HG02759 (cell line): ENCODE results near the gene COX8A.

ENCODE experiments used
- ATAC-seq: cut with Tn5 transposase; IDR thresholded peaks from one replicate; pipeline ENCODE4 v1.9.1; 2021; ENCODE audit warnings: mild to moderate bottlenecking, moderate library complexity; ENCODE audit not compliant: unreplicated experiment

Gene COX8A

DNA sequence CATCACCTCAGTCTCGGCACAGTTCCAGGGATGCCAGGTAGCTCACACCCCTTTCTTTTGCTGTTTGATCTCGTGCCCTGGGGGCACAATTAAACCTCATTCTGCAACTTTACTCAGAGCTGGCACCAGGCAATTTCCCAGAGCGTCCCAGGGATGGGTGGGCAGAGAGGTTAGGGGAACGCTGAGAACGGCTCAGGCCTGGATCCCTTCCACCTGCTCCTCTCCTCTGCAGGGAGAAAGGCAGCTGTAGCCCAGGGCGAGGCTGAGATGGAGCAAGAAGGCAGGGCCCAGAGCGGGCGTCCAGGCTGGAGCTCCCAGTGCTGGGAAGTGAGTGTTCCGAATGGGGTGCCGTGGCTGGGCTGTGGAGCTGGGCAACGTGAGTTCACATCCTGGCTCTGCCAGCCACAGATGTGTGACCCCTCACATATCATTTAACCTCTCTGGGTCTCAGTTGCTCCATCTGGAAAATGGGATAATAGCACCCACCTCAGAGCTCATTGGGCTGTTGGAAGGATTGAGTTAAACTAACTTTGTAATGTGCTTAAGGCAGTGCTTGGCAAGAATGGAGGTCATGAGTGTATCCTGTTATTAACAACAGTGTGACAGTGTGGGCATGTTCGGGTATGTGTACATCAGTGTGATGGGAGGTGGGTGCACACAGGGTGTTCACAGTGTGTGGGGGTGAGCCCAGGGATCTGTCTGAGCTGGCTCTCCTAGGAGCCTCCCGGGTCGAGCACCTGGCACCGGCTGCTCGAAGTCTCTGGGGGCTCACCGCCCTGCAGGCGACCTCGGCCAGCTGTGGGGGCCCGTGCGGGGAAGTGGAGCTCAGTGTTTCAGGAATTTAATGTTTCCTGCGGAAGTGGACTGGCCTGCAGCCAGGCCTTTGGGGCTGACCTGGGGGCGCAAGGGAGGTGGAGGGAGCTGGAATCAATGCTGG is 27.3 kb downstream of the COX8A start:
- no peak for ATAC-seq

DNA sequence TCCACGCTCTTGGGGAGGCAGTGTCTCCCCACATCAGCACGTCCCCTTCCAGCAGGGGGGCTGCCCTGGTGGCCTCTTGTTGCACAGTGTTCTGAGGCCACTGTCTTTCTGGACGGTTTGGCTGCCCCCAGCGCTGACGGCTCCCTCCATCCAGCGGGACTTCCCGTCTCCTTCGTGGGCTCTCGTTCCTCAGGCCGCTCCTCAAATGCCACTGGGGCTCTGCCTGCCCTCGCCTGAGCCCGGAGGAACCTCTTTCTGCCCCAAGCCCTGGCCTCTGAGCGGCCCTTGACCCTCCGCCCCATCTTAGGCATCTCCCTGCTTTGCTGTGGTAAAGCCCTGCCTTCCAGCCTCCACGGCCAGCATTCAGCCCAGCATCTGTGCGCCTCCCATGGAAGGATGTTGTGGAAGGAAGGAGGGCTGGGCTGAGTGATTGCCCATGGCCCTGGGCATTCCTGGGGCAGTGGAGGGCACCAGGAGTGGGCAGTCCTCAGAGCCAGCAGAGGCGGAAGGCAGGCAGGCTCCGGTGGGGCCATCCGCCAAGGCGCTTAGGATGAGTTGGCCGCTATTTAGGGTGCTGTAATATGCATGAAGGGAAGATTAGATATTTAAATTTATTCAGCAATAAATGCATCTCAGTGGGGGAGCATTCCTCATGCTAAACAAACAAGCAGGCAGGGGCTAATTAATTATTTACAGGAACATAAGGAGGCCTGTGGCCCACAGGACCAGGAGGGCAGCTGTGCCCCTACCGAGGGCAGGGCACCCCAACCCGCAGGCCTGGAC is 29.6 kb downstream of the COX8A start:
- no peak for ATAC-seq

DNA sequence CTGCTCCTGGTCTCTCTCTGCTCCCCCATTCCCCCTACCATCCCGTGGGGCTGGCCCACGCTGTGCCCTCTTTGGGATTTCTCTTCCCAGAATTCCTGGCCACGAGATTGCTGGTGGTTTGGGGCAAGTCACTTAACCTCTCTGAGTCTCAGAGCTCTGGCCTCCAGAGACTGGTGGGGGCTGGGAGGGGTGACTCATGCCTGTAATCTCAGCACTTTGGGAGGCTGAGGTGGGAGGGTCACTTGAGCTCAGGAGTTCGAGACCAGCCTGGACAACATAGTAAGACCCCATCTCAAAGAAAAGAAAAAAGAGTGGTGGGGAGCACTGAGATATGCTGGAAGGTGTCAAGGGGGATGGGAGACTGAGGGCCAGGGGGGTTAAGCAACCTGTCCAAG is 30.2 kb downstream of the COX8A start:
- ATAC-seq: no peak

DNA sequence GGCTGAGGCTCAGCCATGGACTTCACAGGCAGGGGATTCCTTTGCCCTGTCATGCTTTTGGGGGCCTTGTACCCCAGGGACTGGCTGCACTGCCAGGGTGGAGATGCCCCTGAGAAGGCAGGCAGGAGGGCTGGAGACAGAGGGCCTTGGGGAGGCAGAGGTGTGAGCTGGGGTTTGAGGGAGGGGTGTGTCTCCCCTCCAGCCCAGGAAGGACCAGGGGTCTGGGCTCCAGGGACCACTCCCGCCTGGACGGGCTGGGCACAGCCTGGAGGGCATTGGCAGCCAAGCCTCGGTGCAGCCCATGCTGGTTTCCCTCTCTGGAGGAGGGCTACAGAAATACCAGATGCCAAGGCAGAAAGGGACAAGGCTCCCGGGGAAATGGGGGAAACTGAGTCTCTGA is 31.3 kb downstream of the COX8A start:
- no peak for ATAC-seq

DNA sequence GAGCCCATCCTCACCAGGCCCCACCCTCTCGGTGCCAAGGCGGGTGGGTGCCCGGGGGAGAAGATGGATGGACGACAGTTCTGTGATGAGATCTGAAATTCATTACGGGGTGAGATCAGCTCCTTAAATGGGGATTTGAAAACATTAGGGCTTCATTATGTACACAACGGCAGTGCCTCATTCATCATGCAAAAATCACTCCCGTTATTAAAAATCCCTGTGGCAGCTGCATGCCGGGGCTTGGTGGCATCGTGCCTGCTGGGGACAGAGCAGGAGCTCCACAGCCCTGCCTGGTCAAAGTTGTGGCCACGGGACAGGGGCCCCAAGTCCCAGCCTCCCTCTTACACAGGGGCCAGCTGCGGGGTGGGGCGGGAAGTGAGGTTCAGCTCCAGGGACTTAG is 32.0 kb downstream of the COX8A start:
- no peak for ATAC-seq

DNA sequence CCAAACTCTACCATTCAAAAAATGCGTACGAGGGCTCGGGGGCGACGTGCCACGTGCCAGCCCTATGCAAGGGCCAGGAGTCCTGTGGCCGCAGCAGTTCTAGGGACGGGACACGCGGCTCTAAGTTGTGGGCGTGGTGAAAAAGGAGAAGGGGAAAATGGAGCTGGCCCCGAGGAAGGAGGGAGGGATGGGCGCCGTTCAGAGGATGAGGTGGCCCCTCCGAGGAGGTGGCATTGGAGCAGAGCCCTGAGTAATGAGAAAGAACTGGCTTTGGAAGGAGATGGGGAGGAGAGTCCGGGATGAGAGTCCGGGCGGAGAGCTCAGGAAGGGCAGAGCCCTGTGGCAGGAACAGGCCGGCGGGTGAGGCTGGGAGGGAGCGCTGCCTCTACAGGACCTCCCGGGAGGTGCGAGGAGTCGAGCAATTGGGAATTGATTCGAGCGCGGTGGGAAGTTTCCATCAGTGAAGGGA is 32.8 kb downstream of the COX8A start:
- no peak for ATAC-seq

DNA sequence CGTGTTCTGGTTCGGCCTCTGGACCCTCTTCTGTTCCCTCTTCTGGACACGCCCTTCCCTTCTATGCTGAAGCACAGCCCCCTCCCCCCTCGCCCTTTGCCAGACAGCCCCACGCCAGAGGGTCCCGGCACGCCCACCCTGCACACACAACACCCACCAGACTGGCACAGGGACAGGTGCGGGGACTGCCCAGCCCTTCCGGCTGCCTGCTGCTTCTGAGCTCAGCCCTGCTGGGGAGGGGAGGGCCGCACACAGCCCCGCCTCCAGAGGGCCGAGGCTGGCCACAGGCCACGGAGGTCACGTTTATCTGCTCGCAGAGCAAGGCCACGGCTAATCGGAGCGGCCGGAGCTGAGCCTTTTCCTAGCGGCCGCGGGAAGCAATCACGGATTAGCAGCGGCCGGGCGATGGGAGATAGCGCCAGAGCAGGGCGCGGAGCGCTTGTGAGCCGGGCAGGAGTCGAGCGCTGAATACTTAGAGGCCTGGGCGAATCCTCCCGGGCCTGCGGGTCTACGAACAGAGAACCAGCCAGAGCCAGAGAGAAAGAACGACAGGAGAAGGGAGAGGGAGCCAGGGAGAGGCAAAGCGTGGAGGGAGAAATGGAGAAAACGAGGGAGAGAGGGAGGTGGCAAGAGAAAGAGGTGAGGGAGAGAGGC is 33.3 kb downstream of the COX8A start:
- no peak for ATAC-seq

DNA sequence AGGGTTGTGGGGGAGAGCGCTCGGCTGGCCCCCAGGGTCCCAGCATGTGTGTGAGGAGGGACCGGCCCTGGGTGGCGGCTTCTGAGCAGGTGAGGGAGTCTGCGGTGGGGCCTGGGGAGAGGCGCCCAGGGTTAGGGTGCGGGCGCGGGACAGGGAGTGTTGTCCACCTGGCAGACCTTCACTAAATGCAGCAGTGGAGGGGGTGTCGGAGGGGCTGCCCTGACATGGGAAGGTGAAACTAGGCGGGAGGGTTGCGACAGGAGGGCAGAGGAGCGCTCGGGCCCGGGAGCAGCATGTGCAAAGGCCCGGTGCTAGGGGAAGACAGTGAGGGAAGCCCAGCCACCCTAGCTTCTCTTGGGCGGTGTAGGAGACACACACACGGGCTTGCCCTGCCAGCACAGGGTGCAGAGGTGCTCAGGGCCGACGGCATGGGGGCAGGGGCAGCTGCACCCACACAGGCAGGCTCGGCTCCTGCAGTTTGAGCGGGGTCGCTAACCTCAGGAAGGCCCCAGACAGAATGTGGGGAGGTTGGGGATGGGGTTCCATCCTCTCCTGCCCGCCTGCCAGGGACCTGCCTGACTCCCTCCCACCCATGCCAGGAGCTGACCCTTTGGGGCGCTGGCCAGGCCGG is 34.0 kb downstream of the COX8A start:
- no peak for ATAC-seq

DNA sequence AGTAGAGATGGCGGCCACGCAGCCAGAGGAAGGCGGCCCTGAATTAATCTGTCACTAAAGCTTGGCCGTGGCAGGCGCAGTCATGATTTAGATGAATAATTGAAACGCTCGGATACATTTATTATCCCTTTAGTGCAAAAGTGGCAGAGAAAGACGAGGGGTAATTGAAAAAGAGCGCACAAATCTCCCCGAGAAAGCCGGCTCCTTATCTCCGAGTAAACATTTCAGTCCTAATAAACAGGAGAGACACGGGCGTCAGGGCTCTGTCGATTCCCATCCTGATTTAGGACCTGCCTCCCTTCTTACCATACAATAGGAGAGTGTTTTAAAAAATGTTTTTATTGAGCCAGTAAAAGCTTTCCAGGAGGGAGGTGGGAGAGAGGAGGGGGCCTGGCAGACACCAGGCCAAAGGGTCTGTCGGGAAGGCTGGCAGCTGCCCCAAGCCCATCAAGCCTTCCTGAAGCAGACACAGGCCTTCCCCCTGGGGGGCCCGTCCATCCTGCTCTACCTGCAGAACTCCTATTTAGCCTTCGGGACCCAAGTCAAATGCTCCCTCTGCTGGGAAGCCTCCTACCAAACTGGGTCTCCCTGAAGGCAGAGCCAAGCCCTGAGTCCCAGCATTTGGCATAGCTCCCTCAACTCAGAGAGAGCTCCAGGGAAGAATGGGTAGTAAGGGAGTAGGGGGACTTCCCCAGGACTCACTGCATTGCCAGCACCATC is 34.7 kb downstream of the COX8A start:
- ATAC-seq: no peak

DNA sequence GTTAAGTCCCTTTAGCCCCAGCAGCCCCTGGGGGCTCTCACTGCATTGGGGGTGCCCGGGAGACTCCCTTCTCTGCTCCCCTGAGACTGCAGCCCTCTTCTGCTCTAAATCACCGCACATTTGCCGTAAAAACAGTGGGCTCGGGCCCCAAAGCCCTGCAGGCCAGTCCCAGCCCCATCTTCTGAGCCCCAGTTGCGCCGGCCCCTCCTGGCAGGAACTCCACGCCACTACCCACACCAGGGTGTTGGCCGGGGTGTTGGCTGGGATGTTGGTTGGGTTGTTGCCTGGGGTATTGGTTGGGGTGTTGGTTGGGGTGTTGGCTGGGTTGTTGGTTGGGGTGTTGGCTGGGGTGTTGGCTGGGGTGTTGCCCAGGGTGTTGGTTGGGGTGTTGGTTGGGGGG is 35.3 kb downstream of the COX8A start:
- no peak for ATAC-seq

DNA sequence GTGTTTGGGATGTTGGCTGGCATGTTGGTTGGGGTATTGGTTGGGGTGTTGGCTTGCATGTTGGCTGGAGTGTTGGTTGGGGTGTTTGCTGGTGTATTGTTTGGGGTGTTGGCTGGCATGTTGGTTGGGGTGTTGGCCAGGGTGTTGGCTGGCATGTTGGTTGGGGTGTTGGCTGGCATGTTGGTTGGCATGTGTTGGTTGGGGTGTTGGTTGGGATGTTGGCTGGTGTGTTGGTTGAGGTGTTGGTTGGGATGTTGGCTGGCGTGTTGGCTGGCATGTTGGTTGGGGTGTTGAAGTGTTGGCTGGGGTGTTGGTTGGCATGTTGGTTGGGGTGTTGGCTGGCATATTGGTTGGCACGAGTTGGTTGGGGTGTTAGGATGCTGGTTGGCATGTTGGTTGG is 36.4 kb downstream of the COX8A start:
- no peak for ATAC-seq

DNA sequence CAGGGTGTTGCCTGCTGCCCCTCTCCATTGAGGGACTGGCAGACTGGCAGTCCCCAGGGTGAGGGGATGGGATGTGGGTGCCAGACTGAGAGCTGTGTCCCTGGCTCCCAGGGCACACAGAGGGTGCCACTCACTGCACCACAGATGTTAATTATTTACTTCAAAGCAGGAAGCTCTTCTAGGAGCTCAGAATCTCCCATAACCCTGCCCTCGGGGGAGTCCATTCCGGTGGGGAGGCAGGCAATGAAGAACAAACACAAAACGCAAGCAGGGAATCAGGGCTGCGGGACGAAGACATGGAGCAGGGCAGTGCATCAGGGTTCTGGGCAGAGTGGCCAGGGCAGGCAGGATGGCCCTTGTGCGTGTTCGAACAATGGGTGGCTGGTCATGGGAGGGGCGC is 37.0 kb downstream of the COX8A start:
- no peak for ATAC-seq

DNA sequence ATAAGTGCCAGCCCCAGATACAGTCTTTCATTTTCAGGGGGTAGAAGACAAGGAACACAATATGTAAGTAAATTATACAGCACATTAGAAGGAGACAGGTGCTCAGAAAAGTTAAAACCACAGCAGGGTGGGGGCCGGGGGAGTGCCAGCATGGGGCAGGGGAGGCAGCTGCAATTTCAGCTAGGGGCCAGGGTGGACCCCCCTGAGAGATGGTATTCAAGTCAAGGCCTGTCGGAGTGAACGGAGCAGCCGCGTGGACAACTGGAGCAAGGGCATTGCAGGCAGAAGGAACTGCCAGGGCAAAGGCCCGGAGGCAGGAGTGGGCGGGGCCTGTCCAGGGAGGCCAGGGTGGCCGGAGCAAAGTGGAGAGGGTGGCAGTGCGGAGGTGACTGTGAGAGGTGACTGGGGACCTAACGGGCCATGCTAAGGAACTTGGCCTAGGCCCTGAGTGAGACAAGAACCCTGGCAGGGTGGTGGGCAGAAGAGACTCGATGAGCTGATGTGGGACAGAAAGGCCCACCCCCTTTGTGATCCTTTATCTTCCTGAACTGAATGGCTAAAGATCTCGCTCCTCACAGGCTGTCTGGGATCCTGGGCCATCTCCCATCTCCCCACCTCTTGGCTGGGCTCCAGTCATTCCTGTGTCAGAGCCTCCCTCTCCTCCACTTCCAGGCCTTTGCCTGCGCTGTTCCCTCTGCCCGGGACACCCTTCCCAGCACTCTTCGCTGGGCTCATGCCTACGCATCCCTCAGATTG is 38.9 kb downstream of the COX8A start:
- no peak for ATAC-seq

DNA sequence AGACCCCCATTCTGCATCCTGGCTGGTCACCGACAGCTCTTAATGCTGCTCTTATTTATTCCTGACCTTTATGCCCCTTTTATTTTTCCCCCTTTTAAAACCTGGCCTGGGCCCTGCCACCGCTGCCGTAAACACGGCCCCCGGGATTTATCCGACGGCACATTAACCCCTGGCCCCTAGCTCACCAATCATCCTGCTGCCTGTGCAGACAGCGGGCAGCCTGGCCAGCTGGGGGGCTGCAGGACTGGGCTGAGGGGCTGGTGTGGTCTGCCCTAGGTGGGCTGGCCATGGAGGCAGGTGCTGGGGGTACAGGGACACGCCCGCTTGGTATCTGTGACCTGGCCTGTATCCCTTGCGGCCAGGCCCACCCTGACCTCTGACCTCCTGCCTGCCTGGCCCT is 39.9 kb downstream of the COX8A start:
- no peak for ATAC-seq

DNA sequence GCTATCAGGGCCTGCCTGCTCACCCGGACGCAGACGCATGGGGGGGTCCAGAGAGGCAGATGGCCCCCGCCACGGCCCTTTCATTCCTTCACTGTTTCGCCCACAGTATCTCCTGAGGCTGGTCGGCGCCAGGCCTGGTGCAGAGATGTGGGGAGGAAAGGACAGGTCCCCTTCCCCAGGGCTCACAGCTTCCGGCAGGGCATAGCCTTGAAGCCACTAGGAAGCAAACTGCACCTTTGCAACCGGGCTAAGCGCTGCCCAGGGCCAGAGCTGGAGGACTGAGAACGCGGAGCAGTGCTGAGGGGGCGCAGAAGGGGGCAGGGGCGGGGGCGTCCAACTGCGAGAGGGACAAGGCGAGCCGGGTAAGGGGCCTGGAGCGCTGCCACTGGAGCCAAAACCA is 41.1 kb downstream of the COX8A start:
- no peak for ATAC-seq

DNA sequence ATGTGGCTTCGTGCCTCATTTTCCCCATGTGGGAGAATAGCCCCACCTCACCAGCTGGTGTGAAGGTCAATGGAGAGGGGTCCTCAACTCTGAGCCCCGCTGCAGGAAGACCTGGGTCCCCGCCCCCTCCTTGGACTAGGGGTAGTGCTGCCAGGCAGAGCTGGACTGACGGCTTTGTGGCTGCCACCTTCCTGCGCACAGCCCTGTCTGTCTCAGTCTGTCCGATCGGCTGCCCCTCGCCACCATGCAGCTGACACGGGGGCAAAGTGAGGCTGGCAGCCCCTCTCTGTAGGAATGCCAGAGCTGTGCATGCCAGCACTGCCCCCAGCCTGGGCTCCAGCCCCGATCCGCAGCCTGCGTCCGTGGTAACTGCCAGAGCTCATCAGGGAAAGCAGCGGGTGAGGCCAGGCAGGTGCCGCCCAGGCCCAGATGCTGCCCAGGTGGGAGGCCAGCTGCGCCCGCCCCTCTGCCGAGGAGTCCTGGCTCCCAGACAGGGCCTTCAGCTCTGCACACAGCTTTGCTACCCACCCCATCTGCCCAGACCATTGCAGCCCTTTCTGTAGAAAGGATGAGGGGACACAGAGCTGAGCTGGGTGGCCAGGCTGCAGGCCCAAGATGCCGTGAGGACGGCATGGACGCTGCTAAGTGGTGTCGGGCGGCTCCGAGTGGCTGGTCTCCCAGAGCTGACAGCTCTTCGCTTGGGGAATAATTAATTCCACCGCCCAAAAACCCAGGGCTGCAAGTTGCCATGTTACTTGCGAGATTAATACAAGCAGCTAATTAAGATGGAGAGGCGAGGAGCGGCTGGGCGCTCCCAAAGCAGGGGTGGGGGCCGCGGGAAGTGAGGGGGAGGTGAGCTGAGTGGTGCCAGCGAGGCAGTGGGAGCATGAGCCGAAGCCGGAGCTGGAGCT is 41.8 kb downstream of the COX8A start:
- ATAC-seq: no peak

DNA sequence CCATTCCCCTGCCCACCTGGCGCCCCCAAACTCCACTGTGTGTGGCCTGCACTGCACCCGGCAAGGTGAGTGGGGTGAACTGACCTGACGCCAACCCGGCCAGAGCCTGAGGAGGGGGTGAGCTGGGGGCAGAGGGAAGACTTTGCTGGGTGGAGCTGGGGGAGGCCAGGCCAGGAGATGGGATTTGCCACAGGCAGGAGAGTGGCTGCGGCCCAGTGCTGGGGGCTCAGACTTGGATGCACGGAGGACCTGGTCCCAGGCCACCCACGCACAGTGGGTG is 43.5 kb downstream of the COX8A start:
- ATAC-seq: no peak

DNA sequence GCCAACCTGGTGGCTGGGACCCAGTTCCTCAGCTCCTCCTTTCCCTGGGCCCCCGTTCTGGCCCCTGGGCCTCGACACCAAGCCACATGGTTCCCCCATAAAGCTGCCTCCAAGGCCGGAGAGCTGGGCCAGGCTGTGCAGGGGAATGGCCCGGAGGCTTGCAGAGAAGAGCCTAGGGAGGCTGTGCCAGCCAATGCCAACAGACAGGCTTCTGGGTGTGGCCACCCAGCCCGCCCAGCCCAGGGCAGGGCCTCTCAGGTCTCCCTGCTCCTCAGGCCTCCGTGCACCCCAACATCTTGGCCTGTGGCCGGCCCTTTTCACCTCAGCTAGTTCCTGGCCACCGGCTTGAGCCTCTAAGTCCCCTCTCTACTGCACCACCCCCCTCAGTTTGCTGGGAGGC is 43.9 kb downstream of the COX8A start:
- no peak for ATAC-seq
